ENCODE measurements around the gene ASB16.

Gene ASB16

GRCh38 chr17:44191369-44191768 is 20.9 kb downstream of the ASB16 start:
- Histone ChIP-seq H3K27ac (ENCODE audit: low read length) (no peak overlapping the region), H3K9me2 (replicated peaks; ENCODE audit: insufficient read depth, low read length) (no peaks in the 10 kb centered on the region), H3K9me3 (replicated peaks; ENCODE audit: insufficient read depth, low read length) (no peaks in the 10 kb centered on the region), H3K79me2 (ENCODE audit: low read length) (peaks cover 37% of the 10 kb centered on the region), H3F3A (ENCODE audit: insufficient read depth, low read length) (peaks cover 11% of the 10 kb centered on the region), H2AFZ (ENCODE audit: low read length) (no peak overlapping the region), H3K4me1 (ENCODE audit: low read length) (0 out of 2 replicates have a peak, but pooled peaks cover 6% of the 10 kb centered on the region), H3K4me3 (ENCODE audit: low read length) (no peak overlapping the region), H3K36me3 (replicated peaks; ENCODE audit: insufficient read depth, low read length) (no peaks in the 10 kb centered on the region), H4K20me1 (ENCODE audit: insufficient read depth, low read length) (no peaks in the 10 kb centered on the region), H3K27me3 (replicated peaks; ENCODE audit: insufficient read depth, low read length) (no peaks in the 10 kb centered on the region), H3K4me2 (ENCODE audit: low read depth, low read length) (no peak overlapping the region), H3K9ac (ENCODE audit: low read length) (no peak overlapping the region)
- no peak for DNase-seq
- TF ChIP-seq, protein P1, sequence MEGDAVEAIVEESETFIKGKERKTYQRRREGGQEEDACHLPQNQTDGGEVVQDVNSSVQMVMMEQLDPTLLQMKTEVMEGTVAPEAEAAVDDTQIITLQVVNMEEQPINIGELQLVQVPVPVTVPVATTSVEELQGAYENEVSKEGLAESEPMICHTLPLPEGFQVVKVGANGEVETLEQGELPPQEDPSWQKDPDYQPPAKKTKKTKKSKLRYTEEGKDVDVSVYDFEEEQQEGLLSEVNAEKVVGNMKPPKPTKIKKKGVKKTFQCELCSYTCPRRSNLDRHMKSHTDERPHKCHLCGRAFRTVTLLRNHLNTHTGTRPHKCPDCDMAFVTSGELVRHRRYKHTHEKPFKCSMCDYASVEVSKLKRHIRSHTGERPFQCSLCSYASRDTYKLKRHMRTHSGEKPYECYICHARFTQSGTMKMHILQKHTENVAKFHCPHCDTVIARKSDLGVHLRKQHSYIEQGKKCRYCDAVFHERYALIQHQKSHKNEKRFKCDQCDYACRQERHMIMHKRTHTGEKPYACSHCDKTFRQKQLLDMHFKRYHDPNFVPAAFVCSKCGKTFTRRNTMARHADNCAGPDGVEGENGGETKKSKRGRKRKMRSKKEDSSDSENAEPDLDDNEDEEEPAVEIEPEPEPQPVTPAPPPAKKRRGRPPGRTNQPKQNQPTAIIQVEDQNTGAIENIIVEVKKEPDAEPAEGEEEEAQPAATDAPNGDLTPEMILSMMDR (IDR thresholded peaks at IDR 0.05; ENCODE audit: low read length), result no peak
- no peak for TF ChIP-seq EZH2phosphoT487 (IDR thresholded peaks at IDR 0.05; ENCODE audit: low read length)
- no peak for TF ChIP-seq EZH2 (optimal IDR thresholded peaks at IDR 0.05; ENCODE audit: low read depth, low read length)

GRCh38 chr17:44191941-44192496 is 21.5 kb downstream of the ASB16 start:
- Histone ChIP-seq H3K27ac (ENCODE audit: low read length) (no peak overlapping the region), H2AFZ (ENCODE audit: low read length) (no peak overlapping the region)

GRCh38 chr17:44192750-44193149 is 22.2 kb downstream of the ASB16 start:
- H3K4me3 ChIP-seq (ENCODE audit: low read length), result no peak overlapping the region
- no peak overlapping the region for H2AFZ ChIP-seq (ENCODE audit: low read length)
- peaks cover 6% of the 10 kb centered on the region; the same call in 1 of the 2 replicates for H3K4me1 ChIP-seq (ENCODE audit: low read length)
- no peak overlapping the region for H3K9ac ChIP-seq (ENCODE audit: low read length)
- no peaks in the 10 kb centered on the region for H3K9me2 ChIP-seq (replicated peaks; ENCODE audit: insufficient read depth, low read length)
- peaks cover 12% of the 10 kb centered on the region for H3F3A ChIP-seq (ENCODE audit: insufficient read depth, low read length)
- H3K4me2 ChIP-seq (ENCODE audit: low read depth, low read length), result no peak overlapping the region
- H3K9me3 ChIP-seq (replicated peaks; ENCODE audit: insufficient read depth, low read length), result no peaks in the 10 kb centered on the region
- H3K27ac ChIP-seq (ENCODE audit: low read length), result no peak overlapping the region
- TF ChIP-seq EZH2phosphoT487 (IDR thresholded peaks at IDR 0.05; ENCODE audit: low read length) (no peak), EZH2 (optimal IDR thresholded peaks at IDR 0.05; ENCODE audit: low read depth, low read length) (no peak)
- TF ChIP-seq, protein P1 (IDR thresholded peaks at IDR 0.05; ENCODE audit: low read length), result no peak
- no peaks in the 10 kb centered on the region; the same call in 1 of the 2 replicates for H3K36me3 ChIP-seq (replicated peaks; ENCODE audit: insufficient read depth, low read length)
- no peak for DNase-seq
- peaks cover 41% of the 10 kb centered on the region for H3K79me2 ChIP-seq (ENCODE audit: low read length)
- H3K27me3 ChIP-seq (replicated peaks; ENCODE audit: insufficient read depth, low read length), result no peaks in the 10 kb centered on the region
- H4K20me1 ChIP-seq (ENCODE audit: insufficient read depth, low read length), result no peaks in the 10 kb centered on the region

More at GRCh38 chr17:44191941-44192496, 21.5 kb downstream of the ASB16 start:
- Histone ChIP-seq H3K4me3 (ENCODE audit: low read length) (no peak overlapping the region), H3K27me3 (replicated peaks; ENCODE audit: insufficient read depth, low read length) (no peaks in the 10 kb centered on the region), H3K79me2 (ENCODE audit: low read length) (peaks cover 41% of the 10 kb centered on the region), H3F3A (ENCODE audit: insufficient read depth, low read length) (peaks cover 10% of the 10 kb centered on the region), H3K9me3 (replicated peaks; ENCODE audit: insufficient read depth, low read length) (no peaks in the 10 kb centered on the region), H3K4me1 (ENCODE audit: low read length) (0 out of 2 replicates have a peak, but pooled peaks cover 6% of the 10 kb centered on the region), H3K4me2 (ENCODE audit: low read depth, low read length) (no peak overlapping the region), H3K9ac (ENCODE audit: low read length) (no peak overlapping the region), H4K20me1 (ENCODE audit: insufficient read depth, low read length) (no peaks in the 10 kb centered on the region), H3K9me2 (replicated peaks; ENCODE audit: insufficient read depth, low read length) (no peaks in the 10 kb centered on the region), H3K36me3 (replicated peaks; ENCODE audit: insufficient read depth, low read length) (no peaks in the 10 kb centered on the region; the same call in 1 of the 2 replicates)
- TF ChIP-seq, protein P1 (IDR thresholded peaks at IDR 0.05; ENCODE audit: low read length), result no peak
- TF ChIP-seq EZH2 (optimal IDR thresholded peaks at IDR 0.05; ENCODE audit: low read depth, low read length) (no peak), EZH2phosphoT487 (IDR thresholded peaks at IDR 0.05; ENCODE audit: low read length) (no peak)
- DNase-seq, result no peak
